ENCODE results near the gene NOP14. TPM values are rescaled to one million over a fixed set of nuclear protein-coding genes. Genes with fewer than 3 reads are reported as not detected.

The NOP14 gene
- total and polyA plus RNA-seq, 2 of the 8 experiments (the other 6 are each of a cell fraction or from before 2014, with no cell fraction given), result 8.6 to 45.3 TPM

DNA sequence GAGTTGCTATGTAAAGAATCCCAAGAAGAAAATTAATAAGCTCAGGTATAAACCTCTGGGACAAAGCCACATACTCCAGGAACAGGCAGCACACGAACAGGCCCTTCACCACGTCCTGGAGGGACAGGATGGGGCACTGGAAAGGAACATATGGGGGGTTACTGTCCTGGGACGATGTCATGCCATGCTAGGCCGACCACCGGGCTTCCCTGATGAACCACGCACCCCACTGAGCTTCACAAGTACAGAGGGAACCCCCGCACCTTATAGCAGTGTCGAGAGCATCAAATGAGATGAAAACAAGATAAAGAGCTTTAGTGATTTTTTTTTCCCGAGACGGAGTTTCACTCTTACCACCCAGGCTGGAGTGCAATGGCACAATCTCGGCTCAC lies 19.1 kb downstream of the NOP14 start (continued):
- TF ChIP-seq TCF12 (IDR thresholded peaks at IDR 0.05; ENCODE audit: low read depth, low read length), result no peak
- TF ChIP-seq SIN3A (conservative IDR thresholded peaks at IDR 0.05 in 1 of 2, IDR thresholded peaks at IDR 0.05 in 1 of 2; ENCODE audit: low read depth in 1 of 2, low read length in 2 of 2), result no peak
- no peak for TF ChIP-seq GABPA (IDR thresholded peaks at IDR 0.05; ENCODE audit: borderline replicate concordance, insufficient read depth, low read length)
- TF ChIP-seq CTCF (IDR thresholded peaks at IDR 0.05; ENCODE audit: control extremely low read depth in 1 of 3, insufficient read depth in 1 of 3, low read depth in 1 of 3, low read length in 3 of 3), result no peak
- TF ChIP-seq MAFK (IDR thresholded peaks at IDR 0.05; ENCODE audit: low read depth, low read length), result no peak
